HL-60/S4 treated with phorbol 12-myristate 13-acetate at 8.2 ng/mL for 4 days and 3 days (cell line): ENCODE measurements around the gene USP48.

ENCODE experiments used
- in situ Hi-C: fragments of 300-500 bp; cut with MboI; formaldehyde crosslinking; loops from 2 replicates; pipeline ENCODE4 v1.15.0; 2022; ENCODE audit warnings: low sequenced_read_pairs

USP48 gene

GRCh38 chr1:21749859-21750468 lies 33.0 kb downstream of the USP48 start:
- in situ Hi-C loops, result no loop called here

GRCh38 chr1:21749109-21749508 lies 33.8 kb downstream of the USP48 start:
- in situ Hi-C loops, result no loop called here

- in situ Hi-C loops, result no loop called here
Measured at GRCh38 chr1:21743476-21743875, 39.5 kb downstream of the USP48 start.

- in situ Hi-C loops, result no loop called here
Measured at GRCh38 chr1:21742578-21742977, 40.4 kb downstream of the USP48 start.

- in situ Hi-C loops, result no loop called here
Measured at GRCh38 chr1:21741206-21741605, 41.7 kb downstream of the USP48 start.

- in situ Hi-C loops, result no loop called here
Measured at GRCh38 chr1:21736876-21737275, 46.1 kb downstream of the USP48 start.

- in situ Hi-C loops, result no loop called here
Measured at GRCh38 chr1:21736011-21736410, 46.9 kb downstream of the USP48 start.

GRCh38 chr1:21734526-21734925 lies 48.4 kb downstream of the USP48 start:
- in situ Hi-C loops, result no loop called here

GRCh38 chr1:21732664-21733063 lies 50.3 kb downstream of the USP48 start:
- in situ Hi-C loops, result no loop called here

GRCh38 chr1:21725748-21726392 lies 57.1 kb downstream of the USP48 start:
- in situ Hi-C loops, result no loop called here

GRCh38 chr1:21724570-21724969 lies 58.4 kb downstream of the USP48 start:
- in situ Hi-C loops, result no loop called here

- in situ Hi-C loops, result no loop called here
Measured at GRCh38 chr1:21724098-21724497, 58.9 kb downstream of the USP48 start.

- in situ Hi-C loops, result no loop called here
Measured at GRCh38 chr1:21721295-21721985, 61.5 kb downstream of the USP48 start.

GRCh38 chr1:21716169-21716568 lies 66.8 kb downstream of the USP48 start:
- in situ Hi-C loops, result no loop called here

GRCh38 chr1:21707891-21708290 lies 75.1 kb downstream of the USP48 start:
- in situ Hi-C loops, result no loop called here

GRCh38 chr1:21707086-21707840 lies 75.7 kb downstream of the USP48 start:
- in situ Hi-C loops, result no loop called here

- in situ Hi-C loops, result no loop called here
Measured at GRCh38 chr1:21706151-21706835, 76.7 kb downstream of the USP48 start.

- in situ Hi-C loops, result no loop called here
Measured at GRCh38 chr1:21705303-21705980, 77.5 kb downstream of the USP48 start.

GRCh38 chr1:21704145-21704544 lies 78.8 kb downstream of the USP48 start:
- in situ Hi-C loops, result no loop called here

GRCh38 chr1:21703318-21703963 lies 79.5 kb downstream of the USP48 start:
- in situ Hi-C loops, result no loop called here
